ENCODE results near the gene LTBP3.

LTBP3 gene

GRCh38 chr11:65552388-65552951 is 5.7 kb downstream of the LTBP3 start:
- no peak for DNase-seq

GRCh38 chr11:65551572-65552387 is 6.4 kb downstream of the LTBP3 start:
- no peak for DNase-seq

GRCh38 chr11:65549096-65549495 is 9.1 kb downstream of the LTBP3 start:
- DNase-seq, result no peak

DNA sequence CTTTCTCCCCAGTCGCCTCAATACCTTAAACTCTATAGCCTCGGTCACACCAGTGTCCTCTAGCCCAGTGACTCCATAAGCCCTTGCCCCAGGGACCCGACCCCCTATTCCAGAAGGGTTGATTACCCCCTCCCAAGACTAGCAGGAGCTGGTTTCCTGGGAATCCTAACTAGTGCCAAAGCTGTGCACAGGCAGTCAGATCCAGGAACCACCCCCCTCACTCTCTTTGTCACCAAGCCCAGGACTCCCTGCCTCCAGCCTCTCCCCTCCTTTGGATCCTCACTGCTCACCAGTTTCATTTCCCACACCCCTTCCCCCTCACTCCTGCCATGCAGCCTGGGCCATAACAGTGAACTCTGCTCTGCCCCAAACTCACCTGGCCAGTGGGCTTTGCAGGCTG is 9.8 kb downstream of the LTBP3 start:
- no peak for DNase-seq

DNA sequence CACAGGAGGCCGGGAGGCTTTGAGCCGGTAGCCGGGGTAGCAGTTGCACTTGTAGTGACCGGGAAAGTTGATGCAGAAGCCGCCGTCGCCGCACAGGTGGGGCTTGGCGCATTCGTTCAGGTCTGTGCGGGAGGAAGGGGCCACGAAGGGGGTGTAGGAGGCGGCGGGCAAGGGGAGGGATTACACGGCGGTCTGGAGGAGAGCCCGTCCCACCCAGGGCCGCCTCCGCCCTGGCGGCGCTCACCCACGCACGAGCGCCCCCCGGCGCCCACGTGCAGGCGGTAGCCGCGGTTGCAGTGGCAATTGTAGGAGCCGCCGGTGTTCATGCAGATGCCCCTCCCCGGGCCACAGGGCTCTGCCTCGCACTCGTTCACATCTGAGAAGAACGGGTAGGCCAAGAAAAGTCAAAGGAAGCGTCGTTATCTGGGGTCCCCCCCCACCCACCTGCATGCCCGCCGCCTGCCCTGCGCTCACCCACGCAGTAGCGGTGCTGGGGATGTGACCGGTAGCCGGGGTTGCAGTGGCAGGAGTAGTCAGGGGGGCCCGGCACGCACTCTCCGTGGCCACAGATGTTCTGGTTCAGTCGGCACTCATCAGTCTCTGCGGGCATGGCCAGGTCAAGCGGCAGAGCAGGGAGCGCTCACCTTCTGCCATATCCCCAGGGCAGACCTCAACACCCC is 10.6 kb downstream of the LTBP3 start:
- DNase-seq, result no peak

DNA sequence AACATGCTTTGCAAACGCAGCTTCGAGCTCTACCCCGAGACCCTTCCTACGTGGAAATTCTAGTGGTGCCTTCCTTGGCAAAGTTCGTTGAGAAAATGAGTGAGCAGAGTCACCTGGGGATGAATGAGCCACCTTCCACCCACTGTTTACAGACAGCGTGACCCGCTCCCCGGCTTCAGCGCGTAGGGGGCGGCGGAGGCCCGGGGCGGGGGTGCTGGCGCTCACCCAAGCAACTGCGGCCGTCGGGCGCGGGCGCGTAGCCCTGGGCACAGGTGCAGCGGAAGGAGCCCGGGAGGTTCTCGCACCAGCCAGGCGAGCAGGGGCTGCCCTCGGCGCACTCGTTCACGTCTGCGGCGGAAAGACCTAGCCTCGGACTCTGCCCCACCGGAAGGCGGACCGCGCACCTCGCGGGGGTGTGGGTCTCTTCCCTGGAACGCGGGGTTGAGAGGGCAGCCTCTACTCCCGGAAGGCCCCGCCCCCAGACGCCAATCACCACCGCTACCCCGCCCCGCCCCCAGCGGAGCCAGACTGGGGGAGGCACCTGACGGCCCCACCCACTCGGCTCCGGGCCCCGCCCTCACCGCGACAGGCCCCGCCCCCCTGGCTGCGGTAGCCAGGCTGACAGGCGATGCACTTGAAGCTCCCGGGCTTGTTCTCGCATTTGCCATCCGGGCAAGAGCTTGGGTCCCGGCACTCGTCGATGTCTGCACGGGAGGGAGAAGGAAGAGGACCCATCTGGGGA is 11.8 kb downstream of the LTBP3 start:
- DNase-seq, result peak; percentile 75

DNA sequence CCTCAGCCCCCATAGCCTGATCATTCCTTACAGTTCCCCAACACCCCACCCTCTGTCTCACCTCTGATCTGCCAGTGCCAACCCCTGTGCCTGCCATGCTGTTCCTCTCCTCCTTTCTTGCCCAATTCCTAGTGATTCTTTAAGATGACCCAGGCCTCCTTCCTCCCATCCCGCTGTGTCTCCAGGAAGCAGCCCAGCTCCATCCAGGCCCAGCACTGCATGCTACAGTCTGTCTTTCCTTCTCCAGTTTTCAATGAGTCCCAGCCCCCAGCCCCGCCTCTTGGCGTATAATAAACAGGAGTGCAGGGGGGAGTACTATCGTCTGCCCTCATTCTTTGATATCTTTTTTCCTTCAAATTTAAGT is 12.3 kb downstream of the LTBP3 start:
- DNase-seq, result no peak

- no peak for DNase-seq
Measured at GRCh38 chr11:65542738-65543390, 15.3 kb downstream of the LTBP3 start.

DNA sequence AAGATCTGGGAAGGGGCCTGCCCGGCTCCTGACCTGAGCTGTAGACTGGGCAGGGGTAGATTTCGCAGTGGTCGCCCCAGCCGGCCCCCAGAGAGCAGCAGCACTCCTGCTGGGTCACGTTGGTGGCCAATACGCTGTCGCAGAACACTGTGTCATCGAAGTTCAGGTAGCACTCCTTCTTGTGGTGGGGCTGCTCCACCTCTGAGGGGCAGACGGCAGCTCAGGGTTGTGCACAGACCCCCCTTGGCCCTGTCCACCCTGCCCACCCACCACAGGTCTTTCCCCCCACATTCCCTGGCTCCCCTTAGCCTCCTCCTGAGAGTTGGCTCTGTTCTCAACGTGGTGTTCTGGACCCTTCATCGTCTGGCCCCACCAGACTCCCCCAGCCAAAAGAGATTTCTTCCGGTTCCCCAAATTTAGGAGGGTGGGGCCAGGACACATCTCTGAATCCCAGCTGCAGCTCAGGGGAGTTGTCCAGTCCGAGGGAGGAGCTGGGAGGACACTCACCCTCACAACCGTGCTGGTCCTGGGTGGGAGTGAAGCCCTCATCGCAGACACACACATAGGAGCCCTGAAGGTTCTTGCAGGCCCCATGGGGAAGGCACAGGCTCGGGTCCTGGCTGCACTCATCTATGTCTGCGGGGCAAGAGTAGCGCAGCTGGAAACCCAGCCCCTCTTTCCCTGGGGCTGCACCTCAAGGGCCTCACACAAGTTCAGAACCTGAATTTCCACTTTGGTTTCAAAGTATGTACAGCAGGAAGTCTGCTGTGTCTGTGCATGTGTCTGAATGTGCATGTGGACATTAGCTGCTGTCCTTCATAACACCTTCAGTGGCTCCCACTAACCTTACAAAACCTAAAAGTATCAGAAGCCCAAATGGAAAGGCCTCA is 16.8 kb downstream of the LTBP3 start:
- no peak for DNase-seq

- DNase-seq, result no peak
Measured at GRCh38 chr11:65540290-65541092, 17.7 kb downstream of the LTBP3 start.

DNA sequence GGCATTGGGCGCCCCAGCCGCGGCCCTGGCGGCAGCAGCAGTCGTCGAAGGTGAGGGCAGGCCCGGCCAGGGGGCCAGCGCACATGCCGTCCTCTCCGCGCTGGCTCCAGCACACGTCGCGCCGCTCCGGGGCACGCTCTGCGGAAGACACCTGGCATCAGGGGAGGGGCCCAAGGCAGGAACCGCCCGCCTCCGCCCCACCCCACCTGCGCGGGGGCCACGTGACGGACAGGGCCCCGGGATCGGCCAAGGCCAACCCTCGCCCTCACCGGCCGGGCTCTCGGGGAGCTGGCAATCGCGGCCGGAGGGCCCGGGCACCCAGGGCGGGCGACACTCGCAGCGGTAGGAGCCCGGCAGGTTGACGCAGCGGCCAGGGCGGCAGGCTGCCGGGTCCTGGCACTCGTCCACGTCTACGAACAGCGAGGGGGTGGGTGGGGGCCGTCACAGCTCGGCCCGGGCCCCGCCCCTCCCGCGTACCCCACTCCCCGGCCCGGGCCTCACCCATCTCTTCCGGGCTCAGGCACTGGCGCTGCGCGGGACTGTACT is 18.3 kb downstream of the LTBP3 start:
- no peak for DNase-seq

GRCh38 chr11:65538915-65539743 is 19.0 kb downstream of the LTBP3 start:
- DNase-seq, result no peak

DNA sequence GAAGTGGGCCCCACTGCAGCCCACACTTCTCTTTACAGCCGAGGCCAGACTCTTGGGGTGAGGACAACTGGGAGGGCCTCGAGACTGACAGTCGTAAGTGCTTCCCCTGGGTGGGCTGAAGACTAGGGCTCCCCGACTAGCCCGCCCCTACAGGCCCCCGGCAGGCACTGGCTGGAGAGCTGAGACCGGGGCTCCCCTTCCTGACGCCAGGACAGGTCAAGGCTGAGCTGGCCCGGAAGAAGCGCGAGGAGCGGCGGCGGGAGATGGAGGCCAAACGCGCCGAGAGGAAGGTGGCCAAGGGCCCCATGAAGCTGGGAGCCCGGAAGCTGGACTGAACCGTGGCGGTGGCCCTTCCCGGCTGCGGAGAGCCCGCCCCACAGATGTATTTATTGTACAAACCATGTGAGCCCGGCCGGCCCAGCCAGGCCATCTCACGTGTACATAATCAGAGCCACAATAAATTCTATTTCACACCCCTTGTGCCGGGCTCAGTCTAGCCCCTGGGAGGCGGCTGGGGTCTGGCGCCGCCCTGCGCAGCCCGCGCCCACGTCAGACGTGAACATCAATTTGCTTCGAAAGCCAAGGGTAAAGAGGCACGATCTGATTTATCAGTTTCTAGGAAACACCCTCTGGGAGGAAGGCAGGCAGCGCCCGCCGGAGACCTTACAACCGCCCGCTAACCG is 19.8 kb downstream of the LTBP3 start:
- DNase-seq, result no peak

DNA sequence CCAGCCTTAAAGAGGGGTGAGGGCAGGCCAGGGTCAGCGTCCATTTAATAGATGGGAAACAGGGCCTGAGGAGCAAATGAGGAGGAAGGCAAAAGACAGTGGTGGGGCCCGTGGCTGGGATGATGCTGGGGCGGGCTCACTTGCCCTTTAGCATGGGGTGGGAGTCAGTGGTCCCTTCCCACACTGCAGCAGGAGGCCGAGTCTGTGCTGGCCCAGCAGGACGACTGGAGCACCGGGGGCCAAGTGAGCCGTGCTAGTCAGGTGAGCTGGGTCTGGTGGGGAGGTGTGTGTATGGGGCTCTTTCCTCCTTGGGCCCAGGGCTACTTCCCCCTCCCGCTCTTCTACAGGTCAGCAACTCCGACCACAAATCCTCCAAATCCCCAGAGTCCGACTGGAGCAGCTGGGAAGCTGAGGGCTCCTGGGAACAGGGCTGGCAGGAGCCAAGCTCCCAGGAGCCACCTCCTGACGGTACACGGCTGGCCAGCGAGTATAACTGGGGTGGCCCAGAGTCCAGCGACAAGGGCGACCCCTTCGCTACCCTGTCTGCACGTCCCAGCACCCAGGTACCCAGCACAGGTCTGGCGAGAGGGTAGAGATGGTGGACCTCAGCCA is 20.4 kb downstream of the LTBP3 start:
- DNase-seq, result no peak

- DNase-seq, result no peak
Measured at GRCh38 chr11:65537296-65537597, 20.9 kb downstream of the LTBP3 start.

GRCh38 chr11:65536412-65537295 is 21.5 kb downstream of the LTBP3 start:
- no peak for DNase-seq

GRCh38 chr11:65535102-65535501 is 23.1 kb downstream of the LTBP3 start:
- no peak for DNase-seq

Measured in NCI-H1417 treated with DMSO at 0.1 percent for 48 hours (cell line).